IPS-18c (cell line): Measurements from ENCODE around the gene CTDSPL2.

Source experiments
- H3K4me3 ChIP-seq: 2 replicates; pipeline ENCODE4 v1.7.0; 2013; ENCODE audit warnings: low read depth, mild to moderate bottlenecking, low read length, moderate library complexity; ENCODE audit not compliant: insufficient read depth
- H3K9me3 ChIP-seq: one replicate; pipeline ENCODE4 v1.6.1; 2013; ENCODE audit warnings: mild to moderate bottlenecking, low read length, moderate library complexity; ENCODE audit not compliant: control insufficient read depth, insufficient read depth

CTDSPL2 gene

DNA sequence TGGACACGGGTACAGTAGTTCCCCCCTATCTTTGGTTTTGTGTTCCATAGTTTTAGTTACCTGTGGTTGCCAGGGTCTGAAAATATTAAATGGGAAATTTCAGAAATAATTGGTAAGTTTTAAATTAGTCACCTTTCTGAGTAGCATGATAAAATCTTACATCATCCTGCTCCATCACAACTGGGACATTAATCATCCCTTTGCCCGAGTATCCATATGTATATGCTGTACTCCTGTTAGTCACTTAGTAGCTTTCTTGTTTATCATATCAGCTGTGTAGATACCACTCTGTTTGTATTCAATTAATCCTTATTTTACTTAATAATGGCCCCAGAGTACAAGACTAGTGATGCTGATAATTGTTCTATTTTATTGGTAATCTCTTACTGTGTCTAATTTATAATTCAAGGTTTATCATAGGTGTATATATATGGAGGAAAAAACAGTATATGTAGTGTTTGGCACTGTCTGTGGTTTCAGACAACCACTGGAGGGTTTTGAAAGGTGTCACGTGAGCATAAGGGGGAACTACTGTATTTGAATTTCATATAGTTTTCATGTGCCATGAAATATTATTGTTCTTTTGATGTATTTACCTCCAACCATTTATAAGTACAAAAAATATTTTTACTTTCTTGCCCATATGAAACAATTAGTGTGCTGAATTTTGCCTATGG is 41.4 kb downstream of the CTDSPL2 start:
- Histone ChIP-seq H3K9me3 (no peaks in the 10 kb centered on the region), H3K4me3 (no peak overlapping the region)

GRCh38 chr15:44471885-44472455 is 44.5 kb downstream of the CTDSPL2 start:
- no peak overlapping the region for H3K4me3 ChIP-seq
- no peaks in the 10 kb centered on the region for H3K9me3 ChIP-seq

GRCh38 chr15:44479343-44479742 is 51.9 kb downstream of the CTDSPL2 start:
- no peak overlapping the region for H3K4me3 ChIP-seq
- no peaks in the 10 kb centered on the region for H3K9me3 ChIP-seq

GRCh38 chr15:44482090-44482489 is 54.7 kb downstream of the CTDSPL2 start:
- Histone ChIP-seq H3K9me3 (no peaks in the 10 kb centered on the region), H3K4me3 (no peak overlapping the region)

GRCh38 chr15:44485880-44486279 is 58.5 kb downstream of the CTDSPL2 start:
- no peak overlapping the region for H3K4me3 ChIP-seq

DNA sequence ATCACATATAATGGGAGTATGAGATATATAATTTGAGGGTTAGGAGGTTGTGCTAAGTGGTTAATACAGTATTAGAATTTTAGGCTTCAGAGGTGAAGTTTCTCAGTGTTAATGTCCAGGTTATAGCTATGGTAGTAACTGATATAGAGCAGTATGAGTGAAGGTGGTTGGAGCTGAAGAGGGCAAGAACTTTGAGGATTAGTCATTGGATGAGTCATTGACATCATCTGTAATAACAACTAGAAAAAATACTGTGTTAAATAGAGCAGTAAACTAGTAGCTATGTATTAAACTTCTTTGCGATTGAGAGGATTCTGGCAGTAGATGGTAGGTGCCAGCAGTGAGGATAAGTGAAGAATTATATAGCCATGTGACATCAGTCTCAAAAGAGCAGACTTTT is 62.0 kb downstream of the CTDSPL2 start:
- Histone ChIP-seq H3K4me3 (no peak overlapping the region), H3K9me3 (no peaks in the 10 kb centered on the region)

More at GRCh38 chr15:44485880-44486279, 58.5 kb downstream of the CTDSPL2 start:
- no peaks in the 10 kb centered on the region for H3K9me3 ChIP-seq

- Histone ChIP-seq H3K4me3 (no peak overlapping the region), H3K9me3 (no peaks in the 10 kb centered on the region)
Observed at GRCh38 chr15:44490622-44491021, 63.2 kb downstream of the CTDSPL2 start.

- H3K4me3 ChIP-seq, result no peak overlapping the region
- no peaks in the 10 kb centered on the region for H3K9me3 ChIP-seq
Observed at GRCh38 chr15:44492040-44492439, 64.6 kb downstream of the CTDSPL2 start.

GRCh38 chr15:44492672-44493071 is 65.2 kb downstream of the CTDSPL2 start:
- no peaks in the 10 kb centered on the region for H3K9me3 ChIP-seq
- H3K4me3 ChIP-seq, result no peak overlapping the region

- H3K9me3 ChIP-seq, result no peaks in the 10 kb centered on the region
- H3K4me3 ChIP-seq, result no peak overlapping the region
Observed at GRCh38 chr15:44495562-44495961, 68.1 kb downstream of the CTDSPL2 start.

GRCh38 chr15:44500555-44500954 is 73.1 kb downstream of the CTDSPL2 start:
- Histone ChIP-seq H3K4me3 (no peak overlapping the region), H3K9me3 (no peaks in the 10 kb centered on the region)

DNA sequence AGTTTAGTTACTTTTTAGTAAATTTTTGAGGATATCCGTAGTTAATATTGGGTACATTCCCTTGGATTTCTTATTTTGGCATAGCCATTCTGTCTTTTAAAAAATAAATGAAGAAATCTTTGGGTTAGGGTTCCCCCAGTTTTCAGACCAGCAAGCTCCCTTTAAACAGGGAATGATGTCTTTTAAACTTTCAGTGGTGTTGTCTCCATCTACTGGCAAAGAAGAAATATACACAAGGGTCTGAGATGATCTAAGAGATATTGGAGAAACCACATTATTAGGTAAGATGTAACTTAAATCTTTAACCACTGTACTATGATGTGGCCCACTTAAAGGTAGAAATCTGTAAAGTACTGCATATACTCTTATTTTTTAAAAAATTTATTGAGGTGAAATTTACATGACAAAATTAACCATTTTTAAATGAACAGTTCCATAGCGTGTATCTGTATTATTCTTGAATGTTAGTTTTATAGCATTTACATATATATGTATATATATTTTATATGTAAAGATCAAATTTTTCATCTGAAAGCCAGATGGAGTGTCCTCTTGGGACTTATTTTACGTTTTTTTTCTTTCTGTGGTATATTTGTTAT is 74.4 kb downstream of the CTDSPL2 start:
- Histone ChIP-seq H3K4me3 (no peak overlapping the region), H3K9me3 (no peaks in the 10 kb centered on the region)

- no peaks in the 10 kb centered on the region for H3K9me3 ChIP-seq
- no peak overlapping the region for H3K4me3 ChIP-seq
Observed at GRCh38 chr15:44516436-44516835, 89.0 kb downstream of the CTDSPL2 start.

- no peaks in the 10 kb centered on the region for H3K9me3 ChIP-seq
- H3K4me3 ChIP-seq, result no peak overlapping the region
Observed at GRCh38 chr15:44519537-44519936, 92.1 kb downstream of the CTDSPL2 start.

- no peaks in the 10 kb centered on the region for H3K9me3 ChIP-seq
- no peak overlapping the region for H3K4me3 ChIP-seq
Observed at GRCh38 chr15:44525018-44525417, 97.6 kb downstream of the CTDSPL2 start.

GRCh38 chr15:44527241-44527640 is 99.8 kb downstream of the CTDSPL2 start:
- H3K4me3 ChIP-seq, result no peak overlapping the region
- H3K9me3 ChIP-seq, result no peaks in the 10 kb centered on the region

DNA sequence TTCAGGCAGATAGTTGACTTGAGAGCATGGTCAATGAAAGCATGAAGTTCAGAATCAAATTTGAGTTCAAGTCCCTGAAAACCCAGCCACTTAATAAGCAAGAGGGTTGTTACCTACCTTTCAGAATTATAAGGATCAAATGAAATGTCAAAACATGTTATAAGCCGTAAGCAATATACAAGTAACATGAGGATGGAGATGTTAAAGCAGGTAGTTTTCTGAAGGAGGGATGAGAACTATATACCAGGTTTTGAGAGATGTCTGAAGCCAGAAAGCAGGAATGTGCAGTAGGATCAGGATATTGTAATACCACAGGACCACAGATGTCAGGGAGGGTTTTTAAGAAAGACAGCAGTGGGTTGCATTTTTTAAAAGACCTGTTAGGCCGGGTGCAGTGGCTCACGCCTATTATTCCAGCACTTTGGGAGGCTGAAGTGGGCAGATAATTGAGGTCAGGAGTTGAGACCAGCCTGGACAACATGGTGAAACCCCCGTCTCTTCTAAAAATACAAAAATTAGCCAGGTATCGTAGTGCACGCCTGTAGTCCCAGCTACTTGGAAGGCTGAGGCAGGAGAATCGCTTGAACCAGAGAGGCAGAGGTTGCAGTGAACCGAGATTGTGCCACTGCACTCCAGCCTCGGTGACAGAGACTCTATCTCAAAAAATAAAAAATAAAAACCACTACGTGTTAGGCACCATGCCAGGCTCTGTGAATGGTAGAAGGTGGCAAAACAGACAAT is 102.6 kb downstream of the CTDSPL2 start:
- no peak overlapping the region for H3K4me3 ChIP-seq
- no peaks in the 10 kb centered on the region for H3K9me3 ChIP-seq

DNA sequence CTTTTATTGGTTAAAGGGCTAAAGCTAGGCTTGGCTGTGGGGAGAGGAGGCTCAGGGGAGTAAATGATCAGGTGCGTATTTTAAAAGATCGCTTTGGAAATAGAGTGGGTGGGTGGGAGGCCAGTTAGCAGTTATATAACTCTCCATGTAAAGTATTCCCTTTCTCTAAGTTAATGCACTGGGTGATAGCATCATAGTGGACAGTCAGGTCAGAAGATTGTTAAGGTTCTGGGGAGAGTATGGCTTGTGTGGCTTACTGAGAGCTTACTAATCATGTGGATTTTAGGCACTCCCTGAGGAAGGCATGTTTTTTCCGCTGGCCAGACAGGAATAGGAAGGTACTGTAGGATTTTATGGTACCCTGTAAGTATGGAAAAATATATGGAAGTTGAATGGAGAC is 103.2 kb downstream of the CTDSPL2 start:
- H3K4me3 ChIP-seq, result no peak overlapping the region
- H3K9me3 ChIP-seq, result no peaks in the 10 kb centered on the region
